ENCODE results near the gene RGL4.
"Not testable (repeated sequence)": the region's sequence is repeated elsewhere in the genome, so short reads cannot be mapped to it uniquely, and the experiment has no call there.

Gene RGL4

GRCh38 chr22:23728108-23728507, 37.3 kb downstream of the RGL4 start:
- H3K4me3 ChIP-seq (ENCODE audit: low read depth, low read length) = not testable (repeated sequence)

GRCh38 chr22:23737696-23738095, 46.9 kb downstream of the RGL4 start:
- H3K4me3 ChIP-seq (ENCODE audit: low read depth, low read length) = no peak overlapping the region

GRCh38 chr22:23742505-23743264, 51.9 kb downstream of the RGL4 start:
- no peak overlapping the region for H3K4me3 ChIP-seq (ENCODE audit: low read depth, low read length)

GRCh38 chr22:23743303-23743705, 52.5 kb downstream of the RGL4 start:
- H3K4me3 ChIP-seq (ENCODE audit: low read depth, low read length) = no peak overlapping the region

- H3K4me3 ChIP-seq (ENCODE audit: low read depth, low read length) = no peak overlapping the region
These were observed 53.2 kb downstream of the RGL4 start for GRCh38 chr22:23744001-23744400.

- no peak overlapping the region for H3K4me3 ChIP-seq (ENCODE audit: low read depth, low read length)
These were observed 53.7 kb downstream of the RGL4 start for GRCh38 chr22:23744485-23744884.

GRCh38 chr22:23745791-23746190, 55.0 kb downstream of the RGL4 start:
- no peak overlapping the region for H3K4me3 ChIP-seq (ENCODE audit: low read depth, low read length)
